ENCODE results near the gene LIMCH1. TPM values are rescaled to one million over a fixed set of nuclear protein-coding genes. Genes with fewer than 3 reads are reported as not detected.
A peak's percentile ranks its signal among the peaks of the same experiment; 100 is the strongest.

Gene LIMCH1
- total RNA-seq, 1 donor from 2014 or later = 7.1 TPM

DNA sequence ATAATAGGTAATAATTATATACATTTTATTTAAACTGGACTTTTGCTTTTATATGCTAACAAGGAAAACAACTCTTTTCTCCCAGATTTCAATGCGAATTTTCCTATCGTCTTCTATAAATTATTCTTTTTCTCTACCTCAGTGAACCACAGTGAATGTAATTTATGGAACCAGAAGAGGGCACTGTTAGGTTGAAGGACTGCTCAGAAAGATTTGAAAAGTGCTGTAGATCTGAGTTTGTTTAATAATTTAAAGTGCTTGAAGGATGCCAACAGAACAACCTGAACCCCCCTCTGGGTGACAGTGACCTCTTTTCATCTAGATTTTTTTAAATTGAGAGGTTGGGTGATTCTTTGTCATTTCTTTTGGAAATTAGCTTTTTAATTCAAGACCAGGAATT is 155.7 kb downstream of the LIMCH1 start:
- Mint-ChIP-seq H3K27me3 (ENCODE audit: low read depth, unreplicated experiment) (peaks cover 12% of the 10 kb centered on the region), H3K4me1 (ENCODE audit: low read depth, unreplicated experiment) (no peaks in the 10 kb centered on the region), H3K36me3 (ENCODE audit: low read depth, unreplicated experiment) (no peaks in the 10 kb centered on the region), H3K9me3 (ENCODE audit: unreplicated experiment) (no peaks in the 10 kb centered on the region), H3K27ac (ENCODE audit: unreplicated experiment) (no peak overlapping the region), H3K4me3 (ENCODE audit: unreplicated experiment) (no peak overlapping the region)
- Histone ChIP-seq H2AFZ (ENCODE audit: low read depth, low read length) (no peak overlapping the region), H3K27me3 (ENCODE audit: insufficient read depth, low read length) (peaks cover 8% of the 10 kb centered on the region), H3K27ac (ENCODE audit: low read depth, low read length) (no peak overlapping the region), H4K20me1 (ENCODE audit: insufficient read depth, low read length) (no peaks in the 10 kb centered on the region), H3K4me1 (ENCODE audit: insufficient read depth, low read length) (no peaks in the 10 kb centered on the region), H3K4me3 (ENCODE audit: insufficient read depth, low read depth, low read length) (no peak overlapping the region), H3K9me3 (ENCODE audit: insufficient read depth, low read depth, low read length) (no peaks in the 10 kb centered on the region), H3K79me2 (ENCODE audit: insufficient read depth, low read length) (no peaks in the 10 kb centered on the region), H3K36me3 (ENCODE audit: insufficient read depth, low read length) (no peaks in the 10 kb centered on the region), H3K4me2 (ENCODE audit: low read length) (no peak overlapping the region), H3K9ac (ENCODE audit: low read length) (no peak overlapping the region)
- DNase-seq (ENCODE audit: low read depth) = peak; percentile 8
- TF ChIP-seq, protein P1, sequence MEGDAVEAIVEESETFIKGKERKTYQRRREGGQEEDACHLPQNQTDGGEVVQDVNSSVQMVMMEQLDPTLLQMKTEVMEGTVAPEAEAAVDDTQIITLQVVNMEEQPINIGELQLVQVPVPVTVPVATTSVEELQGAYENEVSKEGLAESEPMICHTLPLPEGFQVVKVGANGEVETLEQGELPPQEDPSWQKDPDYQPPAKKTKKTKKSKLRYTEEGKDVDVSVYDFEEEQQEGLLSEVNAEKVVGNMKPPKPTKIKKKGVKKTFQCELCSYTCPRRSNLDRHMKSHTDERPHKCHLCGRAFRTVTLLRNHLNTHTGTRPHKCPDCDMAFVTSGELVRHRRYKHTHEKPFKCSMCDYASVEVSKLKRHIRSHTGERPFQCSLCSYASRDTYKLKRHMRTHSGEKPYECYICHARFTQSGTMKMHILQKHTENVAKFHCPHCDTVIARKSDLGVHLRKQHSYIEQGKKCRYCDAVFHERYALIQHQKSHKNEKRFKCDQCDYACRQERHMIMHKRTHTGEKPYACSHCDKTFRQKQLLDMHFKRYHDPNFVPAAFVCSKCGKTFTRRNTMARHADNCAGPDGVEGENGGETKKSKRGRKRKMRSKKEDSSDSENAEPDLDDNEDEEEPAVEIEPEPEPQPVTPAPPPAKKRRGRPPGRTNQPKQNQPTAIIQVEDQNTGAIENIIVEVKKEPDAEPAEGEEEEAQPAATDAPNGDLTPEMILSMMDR (IDR thresholded peaks at IDR 0.05; ENCODE audit: insufficient read depth, low read depth, low read length) = peak; percentile 64
- no peak for TF ChIP-seq EZH2 (IDR thresholded peaks at IDR 0.05; ENCODE audit: insufficient read depth, low read length)
- FAIRE-seq = no peak

DNA sequence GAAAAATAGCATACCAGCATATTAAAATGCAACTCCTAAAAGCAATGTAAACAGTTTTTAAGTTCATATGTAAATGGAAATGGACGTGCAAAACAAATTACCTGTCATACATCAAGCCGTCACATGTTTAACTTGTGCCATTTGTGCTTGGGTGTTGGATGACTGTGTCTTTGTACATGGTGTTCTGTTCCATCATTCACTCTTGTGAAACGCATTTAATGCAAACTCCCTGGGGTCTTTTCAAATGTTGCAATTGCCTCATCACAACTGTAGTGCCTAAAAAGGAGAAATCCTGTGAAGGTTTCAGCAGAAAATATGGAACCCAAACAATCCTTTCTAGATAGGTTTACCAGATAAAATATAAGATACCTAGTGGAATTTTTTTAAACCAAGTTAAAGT is 158.2 kb downstream of the LIMCH1 start:
- DNase-seq (ENCODE audit: low read depth) (no peak), FAIRE-seq (no peak)
- TF ChIP-seq EZH2 (IDR thresholded peaks at IDR 0.05; ENCODE audit: insufficient read depth, low read length) = no peak
- TF ChIP-seq, protein P1 (IDR thresholded peaks at IDR 0.05; ENCODE audit: insufficient read depth, low read depth, low read length) = no peak
- peaks cover 10% of the 10 kb centered on the region for H3K27me3 ChIP-seq (ENCODE audit: insufficient read depth, low read length)
- Mint-ChIP-seq H3K9me3 (ENCODE audit: unreplicated experiment) (no peaks in the 10 kb centered on the region), H3K27ac (ENCODE audit: unreplicated experiment) (no peak overlapping the region), H3K27me3 (ENCODE audit: low read depth, unreplicated experiment) (peaks cover 11% of the 10 kb centered on the region), H3K36me3 (ENCODE audit: low read depth, unreplicated experiment) (no peaks in the 10 kb centered on the region), H3K4me3 (ENCODE audit: unreplicated experiment) (no peak overlapping the region), H3K4me1 (ENCODE audit: low read depth, unreplicated experiment) (no peaks in the 10 kb centered on the region)
- no peak overlapping the region for H3K4me3 ChIP-seq (ENCODE audit: insufficient read depth, low read depth, low read length)
- H4K20me1 ChIP-seq (ENCODE audit: insufficient read depth, low read length) = no peaks in the 10 kb centered on the region
- H3K79me2 ChIP-seq (ENCODE audit: insufficient read depth, low read length) = no peaks in the 10 kb centered on the region
- no peaks in the 10 kb centered on the region for H3K4me1 ChIP-seq (ENCODE audit: insufficient read depth, low read length)
- H3K9ac ChIP-seq (ENCODE audit: low read length) = no peak overlapping the region
- no peak overlapping the region for H3K27ac ChIP-seq (ENCODE audit: low read depth, low read length)
- H3K4me2 ChIP-seq (ENCODE audit: low read length) = no peak overlapping the region
- H2AFZ ChIP-seq (ENCODE audit: low read depth, low read length) = no peak overlapping the region
- no peaks in the 10 kb centered on the region for H3K9me3 ChIP-seq (ENCODE audit: insufficient read depth, low read depth, low read length)
- H3K36me3 ChIP-seq (ENCODE audit: insufficient read depth, low read length) = no peaks in the 10 kb centered on the region

DNA sequence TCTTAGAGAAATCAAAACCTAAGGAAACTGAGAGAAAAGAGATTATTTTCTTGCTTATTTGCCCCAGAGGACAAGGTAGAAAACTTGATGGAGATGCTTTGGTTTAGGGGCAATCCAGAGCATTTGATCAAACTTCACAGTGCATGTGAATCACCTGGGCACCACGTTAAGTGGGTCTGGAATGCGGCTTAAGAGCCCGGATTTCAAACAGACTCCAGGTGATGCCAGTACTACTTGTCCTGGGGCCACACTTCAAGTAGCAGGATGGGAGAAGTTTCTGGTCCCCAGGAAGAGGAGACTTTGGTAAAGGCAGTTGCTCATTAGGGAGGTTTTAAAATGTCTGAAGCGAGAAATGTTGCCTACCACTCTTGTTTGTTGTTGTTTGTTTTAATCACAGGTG is 158.8 kb downstream of the LIMCH1 start:
- Histone ChIP-seq H2AFZ (ENCODE audit: low read depth, low read length) (no peak overlapping the region), H3K79me2 (ENCODE audit: insufficient read depth, low read length) (no peaks in the 10 kb centered on the region), H3K36me3 (ENCODE audit: insufficient read depth, low read length) (no peaks in the 10 kb centered on the region), H4K20me1 (ENCODE audit: insufficient read depth, low read length) (no peaks in the 10 kb centered on the region), H3K4me2 (ENCODE audit: low read length) (no peak overlapping the region), H3K4me1 (ENCODE audit: insufficient read depth, low read length) (no peaks in the 10 kb centered on the region), H3K27me3 (ENCODE audit: insufficient read depth, low read length) (peaks cover 10% of the 10 kb centered on the region), H3K4me3 (ENCODE audit: insufficient read depth, low read depth, low read length) (no peak overlapping the region), H3K27ac (ENCODE audit: low read depth, low read length) (no peak overlapping the region), H3K9ac (ENCODE audit: low read length) (no peak overlapping the region), H3K9me3 (ENCODE audit: insufficient read depth, low read depth, low read length) (no peaks in the 10 kb centered on the region)
- no peaks in the 10 kb centered on the region for H3K36me3 Mint-ChIP-seq (ENCODE audit: low read depth, unreplicated experiment)
- no peaks in the 10 kb centered on the region for H3K9me3 Mint-ChIP-seq (ENCODE audit: unreplicated experiment)
- TF ChIP-seq EZH2 (IDR thresholded peaks at IDR 0.05; ENCODE audit: insufficient read depth, low read length) = no peak
- TF ChIP-seq, protein P1 (IDR thresholded peaks at IDR 0.05; ENCODE audit: insufficient read depth, low read depth, low read length) = no peak
- H3K27me3 Mint-ChIP-seq (ENCODE audit: low read depth, unreplicated experiment) = peaks cover 15% of the 10 kb centered on the region
- H3K4me3 Mint-ChIP-seq (ENCODE audit: unreplicated experiment) = no peak overlapping the region
- H3K27ac Mint-ChIP-seq (ENCODE audit: unreplicated experiment) = no peak overlapping the region
- DNase-seq (ENCODE audit: low read depth) (no peak), FAIRE-seq (no peak)
- no peaks in the 10 kb centered on the region for H3K4me1 Mint-ChIP-seq (ENCODE audit: low read depth, unreplicated experiment)
